GM21515 (cell line): ENCODE data around the gene MUL1.

Experiments used
- ATAC-seq: cut with Tn5 transposase; IDR thresholded peaks from one replicate; pipeline ENCODE4 v1.9.1; 2021; ENCODE audit not compliant: unreplicated experiment

Gene MUL1

GRCh38 chr1:20485527-20486456 lies 22.2 kb downstream of the MUL1 start, which contains the start of gene CAMK2N1:
TSS of gene CAMK2N1 (minus strand) at chr1:20486210. CDS start at chr1:20485379, 831 bp downstream.
- no peak for ATAC-seq

- no peak for ATAC-seq
Observed at GRCh38 chr1:20484519-20485462, 23.2 kb downstream of the MUL1 start.

- ATAC-seq, result no peak
Observed at GRCh38 chr1:20483833-20484518, 24.0 kb downstream of the MUL1 start.

- ATAC-seq, result no peak
Observed at GRCh38 chr1:20483098-20483832, 24.7 kb downstream of the MUL1 start.

GRCh38 chr1:20481643-20482498 lies 26.1 kb downstream of the MUL1 start:
- no peak for ATAC-seq

GRCh38 chr1:20480951-20481617 lies 26.9 kb downstream of the MUL1 start:
- ATAC-seq, result no peak

- no peak for ATAC-seq
Observed at GRCh38 chr1:20480243-20480944, 27.6 kb downstream of the MUL1 start.

GRCh38 chr1:20479840-20480239 lies 28.1 kb downstream of the MUL1 start:
- no peak for ATAC-seq

GRCh38 chr1:20478057-20478635 lies 29.8 kb downstream of the MUL1 start:
- no peak for ATAC-seq

GRCh38 chr1:20477348-20478056 lies 30.4 kb downstream of the MUL1 start:
- ATAC-seq, result no peak

- ATAC-seq, result no peak
Observed at GRCh38 chr1:20476265-20477038, 31.5 kb downstream of the MUL1 start.

GRCh38 chr1:20474996-20475395 lies 33.0 kb downstream of the MUL1 start:
- no peak for ATAC-seq

GRCh38 chr1:20474333-20474975 lies 33.5 kb downstream of the MUL1 start:
- ATAC-seq, result no peak

GRCh38 chr1:20473894-20474293 lies 34.1 kb downstream of the MUL1 start:
- ATAC-seq, result no peak

GRCh38 chr1:20472860-20473711 lies 34.9 kb downstream of the MUL1 start:
- no peak for ATAC-seq
